Measurements from ENCODE around the gene TRIM50.

DNA sequence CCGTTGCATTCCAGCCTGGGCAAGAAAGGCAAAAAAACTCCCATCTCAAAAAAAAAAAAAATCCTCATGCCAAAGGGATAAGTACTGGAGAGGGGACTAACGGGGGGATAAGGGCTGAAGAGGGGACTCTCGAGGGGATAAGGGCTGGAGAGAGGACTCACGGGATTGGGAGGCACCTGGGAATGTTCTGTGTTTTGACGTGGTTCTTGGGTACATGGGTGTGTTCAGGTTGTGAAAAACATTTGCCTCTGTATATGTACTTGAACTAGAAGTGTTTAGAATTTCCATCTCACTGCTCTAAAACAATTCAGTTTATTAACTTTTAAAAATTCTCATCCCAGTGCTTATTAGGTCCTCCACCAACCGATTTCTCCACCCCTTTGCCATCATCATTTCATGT lies 4.6 kb upstream of the TRIM50 start:
- no peak for TF ChIP-seq HOXB6 (CRISPR knock-in tag; IDR thresholded peaks at IDR 0.05; ENCODE audit: borderline replicate concordance)
- no peak for TF ChIP-seq TRIM28 (IDR thresholded peaks at IDR 0.05)
